Stimulated activated CD8-positive, alpha-beta memory T cell treated with anti-CD3 and anti-CD28 coated beads, Interleukin-2, amount 100 ng/mL, for 1 hour (primary cell): ENCODE data around the gene WRAP53.

ENCODE experiments used
- DNase-seq, 2 donors: peaks; one replicate each; pipeline ENCODE4 v3.0.0-alpha.2; 2020; ENCODE audit warnings: low read depth in 2 of 2

The WRAP53 gene

GRCh38 chr17:7744416-7744815 is 56.1 kb downstream of the WRAP53 start:
- DNase-seq = no peak

- DNase-seq = no peak
These were observed 57.6 kb downstream of the WRAP53 start for GRCh38 chr17:7745748-7746470.

- DNase-seq = no peak
These were observed 59.4 kb downstream of the WRAP53 start for GRCh38 chr17:7747635-7748071.

- no peak for DNase-seq
These were observed 59.9 kb downstream of the WRAP53 start for GRCh38 chr17:7748076-7748775.

GRCh38 chr17:7750321-7750821 is 62.1 kb downstream of the WRAP53 start:
- DNase-seq = no peak
